H9 (cell line): ENCODE results near the gene SCAF1. TPM values are rescaled to one million over a fixed set of nuclear protein-coding genes. Genes with fewer than 3 reads are reported as not detected.
A peak's percentile ranks its signal among the peaks of the same experiment; 100 is the strongest.

ENCODE experiments used
- DNase-seq: peaks from one replicate; pipeline ENCODE4 v3.0.0-alpha.2; 2017
- H2AFZ ChIP-seq: one replicate; pipeline ENCODE4 v1.6.1; 2013; ENCODE audit warnings: mild to moderate bottlenecking, low read length, control low read depth, moderate library complexity
- H2AK5ac ChIP-seq: 2 replicates; pipeline ENCODE4 v1.6.1; 2013; ENCODE audit warnings: low read length, control low read depth, mixed read lengths; ENCODE audit not compliant: insufficient read length
- H2BK120ac ChIP-seq: one replicate; pipeline ENCODE4 v1.6.1; 2013; ENCODE audit warnings: low read depth, mild to moderate bottlenecking, low read length, control low read depth, inconsistent platforms; ENCODE audit not compliant: poor library complexity, severe bottlenecking
- H2BK12ac ChIP-seq: 2 replicates; pipeline ENCODE4 v1.6.1; 2013; ENCODE audit warnings: low read length, control low read depth, mixed read lengths, low read depth; ENCODE audit not compliant: insufficient read length
- H2BK15ac ChIP-seq: 2 replicates; pipeline ENCODE4 v1.6.1; 2013; ENCODE audit warnings: low read depth, low read length, control low read depth
- H2BK20ac ChIP-seq: one replicate; pipeline ENCODE4 v1.6.1; 2013; ENCODE audit warnings: low read depth, mild to moderate bottlenecking, low read length, control low read depth, inconsistent platforms; ENCODE audit not compliant: poor library complexity, severe bottlenecking
- H2BK5ac ChIP-seq: 2 replicates; pipeline ENCODE4 v1.6.1; 2013; ENCODE audit warnings: low read length, control low read depth, mixed read lengths; ENCODE audit not compliant: insufficient read length
- H3K14ac ChIP-seq: 2 replicates; pipeline ENCODE4 v1.6.1; 2013; ENCODE audit warnings: low read length, control low read depth; ENCODE audit not compliant: insufficient read depth
- H3K18ac ChIP-seq: 2 replicates; pipeline ENCODE4 v1.6.1; 2013; ENCODE audit warnings: low read depth, mild to moderate bottlenecking, mixed read lengths, low read length, control low read depth; ENCODE audit not compliant: insufficient read length
- H3K23ac ChIP-seq: 2 replicates; pipeline ENCODE4 v1.6.1; 2013; ENCODE audit warnings: low read length, control low read depth, mixed read lengths, low read depth; ENCODE audit not compliant: insufficient read length
- H3K23me2 ChIP-seq: 2 replicates; pipeline ENCODE4 v1.6.1; 2013; ENCODE audit warnings: low read depth, mild to moderate bottlenecking, mixed read lengths, low read length, control low read depth; ENCODE audit not compliant: insufficient read length, poor library complexity, severe bottlenecking
- H3K27ac ChIP-seq: 2 replicates; pipeline ENCODE4 v1.5.1; 2013; ENCODE audit warnings: low read length, control low read depth, mixed read lengths, low read depth; ENCODE audit not compliant: insufficient read length
- H3K27me3 ChIP-seq: 2 replicates; pipeline ENCODE4 v1.6.1; 2013; ENCODE audit warnings: low read length, control low read depth, inconsistent platforms; ENCODE audit not compliant: insufficient read depth
- H3K4ac ChIP-seq: 2 replicates; pipeline ENCODE4 v1.6.1; 2013; ENCODE audit warnings: low read depth, mild to moderate bottlenecking, control low read depth, inconsistent platforms, low read length, moderate library complexity
- H3K4me1 ChIP-seq: 2 replicates; pipeline ENCODE4 v1.6.1; 2013; ENCODE audit warnings: low read length, control low read depth, inconsistent platforms; ENCODE audit not compliant: insufficient read depth
- H3K4me2 ChIP-seq: 2 replicates; pipeline ENCODE4 v1.6.1; 2013; ENCODE audit warnings: low read length, control low read depth, mixed read lengths; ENCODE audit not compliant: insufficient read length, insufficient read depth
- H3K56ac ChIP-seq: 2 replicates; pipeline ENCODE4 v1.6.1; 2013; ENCODE audit warnings: low read depth, mild to moderate bottlenecking, mixed read lengths, low read length, control low read depth; ENCODE audit not compliant: insufficient read length
- H3K79me1 ChIP-seq: 2 replicates; pipeline ENCODE4 v1.6.1; 2013; ENCODE audit warnings: low read depth, mild to moderate bottlenecking, moderate library complexity, low read length, control low read depth, inconsistent platforms; ENCODE audit not compliant: insufficient read depth, poor library complexity, severe bottlenecking
- H3K79me2 ChIP-seq: 2 replicates; pipeline ENCODE4 v1.6.1; 2013; ENCODE audit warnings: low read length, control low read depth, inconsistent platforms; ENCODE audit not compliant: insufficient read depth
- H3K9ac ChIP-seq: 2 replicates; pipeline ENCODE4 v1.6.1; 2013; ENCODE audit warnings: low read length, control low read depth, mixed read lengths; ENCODE audit not compliant: insufficient read length; ENCODE audit errors: extremely low read depth
- H3K9me3 ChIP-seq: one replicate; pipeline ENCODE4 v1.6.1; 2013; ENCODE audit warnings: low read depth, low read length, inconsistent platforms; ENCODE audit not compliant: control insufficient read depth
- H3T11ph ChIP-seq: one replicate; pipeline ENCODE4 v1.6.1; 2013; ENCODE audit warnings: mild to moderate bottlenecking, low read length, control low read depth, inconsistent platforms
- H4K20me1 ChIP-seq: one replicate; pipeline ENCODE4 v1.6.1; 2013; ENCODE audit not compliant: control insufficient read depth, insufficient read length, insufficient read depth
- H4K5ac ChIP-seq: 2 replicates; pipeline ENCODE4 v1.6.1; 2013; ENCODE audit warnings: low read depth, mild to moderate bottlenecking, mixed read lengths, low read length, control low read depth; ENCODE audit not compliant: insufficient read length
- H4K8ac ChIP-seq: replicated peaks from 2 replicates; pipeline ENCODE4 v1.6.1; 2013; ENCODE audit warnings: low read length, control low read depth, mixed read lengths, low read depth; ENCODE audit not compliant: insufficient read length
- H4K91ac ChIP-seq: 2 replicates; pipeline ENCODE4 v1.6.1; 2013; ENCODE audit warnings: low read depth, mild to moderate bottlenecking, moderate library complexity, mixed read lengths, low read length, control low read depth; ENCODE audit not compliant: insufficient read length
- H3K27ac Mint-ChIP-seq, 3 experiments: 2 replicates in 2 of 3; 3 replicates in 1 of 3; pipeline ENCODE4 v1.8.0; 2020 to 2021; ENCODE audit warnings: mixed read lengths in 3 of 3, mild to moderate bottlenecking in 1 of 3, moderate library complexity in 1 of 3
- H3K27me3 Mint-ChIP-seq: 2 replicates; pipeline ENCODE4 v1.8.0; 2021; ENCODE audit warnings: low read depth, mild to moderate bottlenecking, moderate library complexity, mixed read lengths
- H3K36me3 Mint-ChIP-seq, 3 experiments: 2 replicates in 2 of 3; 3 replicates in 1 of 3; pipeline ENCODE4 v1.8.0; 2020 to 2021; ENCODE audit warnings: low read depth in 3 of 3, mixed read lengths in 3 of 3; ENCODE audit not compliant: insufficient read depth in 1 of 3
- H3K4me1 Mint-ChIP-seq, 2 experiments: 2 replicates each; pipeline ENCODE4 v1.8.0; 2020; ENCODE audit warnings: mixed read lengths in 2 of 2
- H3K4me3 Mint-ChIP-seq, 2 experiments: 2 replicates in 1 of 2; 3 replicates in 1 of 2; pipeline ENCODE4 v1.8.0; 2020 to 2021; ENCODE audit warnings: mild to moderate bottlenecking in 2 of 2, mixed read lengths in 2 of 2, moderate library complexity in 1 of 2
- H3K9me3 Mint-ChIP-seq, 2 experiments: 2 replicates in 1 of 2; 3 replicates in 1 of 2; pipeline ENCODE4 v1.8.0; 2020; ENCODE audit warnings: mild to moderate bottlenecking in 2 of 2, mixed read lengths in 2 of 2, moderate library complexity in 1 of 2
- WGBS: extraction: QIAGEN DNeasy Blood & Tissue Kit; methylation state at CpG from one replicate; pipeline ENCODE4 v1.1.7; 2013; ENCODE audit warnings: missing lambda C conversion rate, low lambda C conversion rate, mixed read lengths; ENCODE audit not compliant: insufficient read length; ENCODE audit errors: extremely low coverage; 5-methylcytosine and 5-hydroxymethylcytosine counted together
- total RNA-seq: library from RNA; stranded (reverse); gene quantifications from 2 replicates; pipeline ENCODE4 v1.2.1, GENCODE V29; 2021
- TF ChIP-seq, protein P1 (sequence below): fragments of 200-600 bp; sonication (generic); conservative IDR thresholded peaks from 3 replicates; pipeline ENCODE4 v1.8.0; 2021; ENCODE audit warnings: antibody characterized with exemption, mild to moderate bottlenecking

SCAF1 gene
- total RNA-seq, 1 experiment from 2014 or later = 85.3 TPM

DNA sequence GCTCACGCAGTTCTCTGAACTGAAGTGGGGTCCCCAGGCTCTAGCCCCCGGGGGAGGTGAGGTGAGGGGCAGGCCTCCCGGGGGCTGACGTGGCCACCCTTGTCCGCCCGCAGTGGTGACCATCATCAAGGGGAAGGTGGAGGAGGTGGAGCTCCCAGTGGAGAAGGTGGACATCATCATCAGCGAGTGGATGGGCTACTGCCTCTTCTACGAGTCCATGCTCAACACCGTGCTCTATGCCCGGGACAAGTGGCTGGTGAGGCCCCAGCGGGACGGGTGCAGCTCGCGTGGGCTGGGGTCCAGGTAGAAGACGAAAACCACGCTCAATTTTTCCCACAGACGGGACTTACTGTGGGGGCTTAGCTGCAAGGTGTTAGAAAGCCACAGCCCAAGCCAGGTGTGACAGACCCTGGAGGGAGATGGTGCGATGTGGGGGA is 41.8 kb downstream of the SCAF1 start:
- peak overlapping the region in 2 of 3 experiments; percentile 11 to 88; a peak in 1 of 7 replicates for H3K27ac Mint-ChIP-seq
- H3K27ac ChIP-seq = no peak overlapping the region
- no peak overlapping the region for H2BK12ac ChIP-seq
- H2AFZ ChIP-seq = no peak overlapping the region
- H3K14ac ChIP-seq = no peak overlapping the region
- H4K5ac ChIP-seq = no peak overlapping the region
- H3K4ac ChIP-seq = no peak overlapping the region
- no peak overlapping the region for H4K8ac ChIP-seq
- no peak for DNase-seq
- H4K91ac ChIP-seq = no peak overlapping the region
- H4K20me1 ChIP-seq = no peaks in the 10 kb centered on the region
- H3K36me3 Mint-ChIP-seq = peaks cover 46 to 73% (median 63%) of the 10 kb centered on the region in 3 experiments
- WGBS = no CpG with 5 or more reads among the region's 18 CpGs
- H3K4me1 ChIP-seq = peaks cover 12% of the 10 kb centered on the region; the same call in 1 of the 2 replicates
- no peak overlapping the region for H3T11ph ChIP-seq
- H3K4me3 Mint-ChIP-seq = peak overlapping the region in 1 of 2 experiments; percentile 46; a peak in 2 of 5 replicates
- H2BK20ac ChIP-seq = no peak overlapping the region
- no peak overlapping the region for H3K56ac ChIP-seq
- H3K27me3 ChIP-seq = no peaks in the 10 kb centered on the region
- no peak overlapping the region for H2BK120ac ChIP-seq
- no peak overlapping the region for H2BK15ac ChIP-seq
- H3K9me3 ChIP-seq = no peaks in the 10 kb centered on the region
- H3K79me1 ChIP-seq = peaks cover 2% of the 10 kb centered on the region
- H3K9me3 Mint-ChIP-seq = no peaks in the 10 kb centered on the region; a peak in 2 of 5 replicates
- H3K9ac ChIP-seq = no peak overlapping the region
- H3K23me2 ChIP-seq = no peaks in the 10 kb centered on the region
- H3K18ac ChIP-seq = no peak overlapping the region
- no peak overlapping the region for H3K4me2 ChIP-seq
- peaks cover 10% of the 10 kb centered on the region; the same call in 1 of the 2 replicates for H3K79me2 ChIP-seq
- H3K27me3 Mint-ChIP-seq = no peaks in the 10 kb centered on the region; the same call in 1 of the 2 replicates
- no peak overlapping the region for H2BK5ac ChIP-seq
- no peak overlapping the region for H2AK5ac ChIP-seq
- H3K4me1 Mint-ChIP-seq = peaks cover 28 to 59% of the 10 kb centered on the region in 2 experiments
- TF ChIP-seq, protein P1, sequence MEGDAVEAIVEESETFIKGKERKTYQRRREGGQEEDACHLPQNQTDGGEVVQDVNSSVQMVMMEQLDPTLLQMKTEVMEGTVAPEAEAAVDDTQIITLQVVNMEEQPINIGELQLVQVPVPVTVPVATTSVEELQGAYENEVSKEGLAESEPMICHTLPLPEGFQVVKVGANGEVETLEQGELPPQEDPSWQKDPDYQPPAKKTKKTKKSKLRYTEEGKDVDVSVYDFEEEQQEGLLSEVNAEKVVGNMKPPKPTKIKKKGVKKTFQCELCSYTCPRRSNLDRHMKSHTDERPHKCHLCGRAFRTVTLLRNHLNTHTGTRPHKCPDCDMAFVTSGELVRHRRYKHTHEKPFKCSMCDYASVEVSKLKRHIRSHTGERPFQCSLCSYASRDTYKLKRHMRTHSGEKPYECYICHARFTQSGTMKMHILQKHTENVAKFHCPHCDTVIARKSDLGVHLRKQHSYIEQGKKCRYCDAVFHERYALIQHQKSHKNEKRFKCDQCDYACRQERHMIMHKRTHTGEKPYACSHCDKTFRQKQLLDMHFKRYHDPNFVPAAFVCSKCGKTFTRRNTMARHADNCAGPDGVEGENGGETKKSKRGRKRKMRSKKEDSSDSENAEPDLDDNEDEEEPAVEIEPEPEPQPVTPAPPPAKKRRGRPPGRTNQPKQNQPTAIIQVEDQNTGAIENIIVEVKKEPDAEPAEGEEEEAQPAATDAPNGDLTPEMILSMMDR = no peak
- no peak overlapping the region for H3K23ac ChIP-seq
